H54 (cell line): ENCODE data around the gene DCPS.

ENCODE experiments used
- DNase-seq: peaks from one replicate; pipeline ENCODE4 v3.0.0; 2011; ENCODE audit warnings: low spot score, mixed read lengths; ENCODE audit not compliant: insufficient read length
- FAIRE-seq: peaks from 3 replicates; lab custom pipeline; 2011; peaks lifted over from hg19 to GRCh38; lab: Jason Lieb, UNC
- POLR2A ChIP-seq: IDR thresholded peaks from 2 replicates; pipeline ENCODE4 v1.6.1; 2011; ENCODE audit warnings: low read depth, mild to moderate bottlenecking, low read length

DCPS gene

GRCh38 chr11:126347751-126348668 is 44.1 kb downstream of the DCPS start:
- FAIRE-seq (no peak), DNase-seq (no peak)
- TF ChIP-seq POLR2A = no peak

GRCh38 chr11:126348806-126349582 is 45.1 kb downstream of the DCPS start:
- no peak for FAIRE-seq
- no peak for DNase-seq
- TF ChIP-seq POLR2A = no peak

GRCh38 chr11:126350836-126351235 is 47.0 kb downstream of the DCPS start:
- DNase-seq (no peak), FAIRE-seq (no peak)
- TF ChIP-seq POLR2A = no peak

- no peak for TF ChIP-seq POLR2A
- no peak for FAIRE-seq
Observed at GRCh38 chr11:126352163-126352562, 48.3 kb downstream of the DCPS start.

GRCh38 chr11:126352934-126353801 is 49.3 kb downstream of the DCPS start:
- no peak for TF ChIP-seq POLR2A
- FAIRE-seq (peak; percentile 55), DNase-seq (peak; percentile 42)

More at GRCh38 chr11:126352163-126352562, 48.3 kb downstream of the DCPS start:
- no peak for DNase-seq

- FAIRE-seq (no peak), DNase-seq (no peak)
- no peak for TF ChIP-seq POLR2A
Observed at GRCh38 chr11:126354631-126355323, 50.9 kb downstream of the DCPS start.

GRCh38 chr11:126355324-126355925 is 51.6 kb downstream of the DCPS start, which contains the start of gene ST3GAL4:
ST3GAL4 (plus strand) TSS chr11:126355686; CDS start chr11:126406156, 50,470 bp downstream.
- TF ChIP-seq POLR2A = peak; percentile 66
- DNase-seq (peak; percentile 61), FAIRE-seq (no peak)

- FAIRE-seq (no peak), DNase-seq (peak; percentile 45)
- no peak for TF ChIP-seq POLR2A
Observed at GRCh38 chr11:126355926-126356897, 52.4 kb downstream of the DCPS start.

GRCh38 chr11:126357055-126357962 is 53.4 kb downstream of the DCPS start:
- TF ChIP-seq POLR2A = no peak
- DNase-seq (no peak), FAIRE-seq (no peak)

GRCh38 chr11:126357969-126358762 is 54.3 kb downstream of the DCPS start:
- no peak for TF ChIP-seq POLR2A
- FAIRE-seq = no peak
- no peak for DNase-seq
